SK-N-SH treated with all-trans-retinoic acid at 6 μM for 48 hours (cell line): ENCODE data around the gene APLN.

Experiments
- ATAC-seq: fragments of 200-7000 bp; cut with Tn5 transposase; 3 replicates; pipeline ENCODE4 v1.9.1; 2020; ENCODE audit warnings: mild to moderate bottlenecking, moderate library complexity
- ARNTL ChIP-seq: fragments of 450-650 bp; formaldehyde crosslinking; IDR thresholded peaks from 2 replicates; pipeline ENCODE4 v1.5.0; 2020; ENCODE audit warnings: low read depth, mild to moderate bottlenecking, moderate library complexity, borderline replicate concordance
- BACH2 ChIP-seq: fragments of 250-450 bp; sonication (Bioruptor Pico); IDR thresholded peaks from 2 replicates; pipeline ENCODE4 v1.9.0; 2021; ENCODE audit warnings: mild to moderate bottlenecking, borderline replicate concordance
- CREB5 ChIP-seq: fragments of 250-450 bp; sonication (Bioruptor Pico); IDR thresholded peaks from 2 replicates; pipeline ENCODE4 v1.5.1; 2020; ENCODE audit warnings: low read depth, mild to moderate bottlenecking, moderate library complexity
- CSDC2 ChIP-seq: fragments of 250-450 bp; sonication (Bioruptor Pico); IDR thresholded peaks from 2 replicates; pipeline ENCODE4 v1.5.0; 2020; ENCODE audit warnings: mild to moderate bottlenecking, moderate library complexity
- CSRNP3 ChIP-seq: fragments of 250-450 bp; sonication (Bioruptor Pico); IDR thresholded peaks from 2 replicates; pipeline ENCODE4 v1.5.1; 2021; ENCODE audit warnings: mild to moderate bottlenecking, moderate library complexity
- GLIS3 ChIP-seq: fragments of 250-450 bp; sonication (Bioruptor Pico); IDR thresholded peaks from 2 replicates; pipeline ENCODE4 v1.5.0; 2020; ENCODE audit warnings: mild to moderate bottlenecking, moderate library complexity
- ISL1 ChIP-seq: fragments of 250-450 bp; sonication (Bioruptor Pico); IDR thresholded peaks from 2 replicates; pipeline ENCODE4 v2.1.2; 2022; ENCODE audit warnings: mild to moderate bottlenecking, moderate library complexity
- OSR1 ChIP-seq: fragments of 250-450 bp; sonication (Bioruptor Pico); IDR thresholded peaks from 2 replicates; pipeline ENCODE4 v1.8.0; 2022; ENCODE audit warnings: moderate library complexity, mild to moderate bottlenecking, inconsistent platforms
- PATZ1 ChIP-seq: fragments of 250-450 bp; sonication (Bioruptor Pico); IDR thresholded peaks from 2 replicates; pipeline ENCODE4 v1.8.0; 2020; ENCODE audit warnings: mild to moderate bottlenecking, moderate library complexity, borderline replicate concordance
- POU6F1 ChIP-seq: fragments of 250-450 bp; sonication (Bioruptor Pico); IDR thresholded peaks from 2 replicates; pipeline ENCODE4 v1.8.0; 2021; ENCODE audit warnings: low read depth, mild to moderate bottlenecking, moderate library complexity, borderline replicate concordance
- PPARA ChIP-seq: fragments of 250-450 bp; sonication (Bioruptor Pico); IDR thresholded peaks from 2 replicates; pipeline ENCODE4 v1.5.0; 2020; ENCODE audit warnings: mild to moderate bottlenecking, borderline replicate concordance
- RARB ChIP-seq: fragments of 250-450 bp; sonication (Bioruptor Pico); IDR thresholded peaks from 2 replicates; pipeline ENCODE4 v1.8.0; 2021; ENCODE audit warnings: mild to moderate bottlenecking, moderate library complexity
- SNAI2 ChIP-seq: fragments of 250-450 bp; sonication (Bioruptor Pico); IDR thresholded peaks from 2 replicates; pipeline ENCODE4 v1.5.0; 2020; ENCODE audit warnings: mild to moderate bottlenecking, moderate library complexity
- TCF4 ChIP-seq: fragments of 250-450 bp; sonication (Bioruptor Pico); IDR thresholded peaks from 2 replicates; pipeline ENCODE4 v1.8.0; 2021; ENCODE audit warnings: mild to moderate bottlenecking, moderate library complexity, borderline replicate concordance
- TSHZ2 ChIP-seq: fragments of 250-450 bp; sonication (Bioruptor Pico); IDR thresholded peaks from 2 replicates; pipeline ENCODE4 v1.5.0; 2020; ENCODE audit warnings: mild to moderate bottlenecking, moderate library complexity
- ZC3H10 ChIP-seq: fragments of 250-450 bp; sonication (Bioruptor Pico); IDR thresholded peaks from 2 replicates; pipeline ENCODE4 v1.5.1; 2021; ENCODE audit warnings: mild to moderate bottlenecking, moderate library complexity
- ZFP3 ChIP-seq: fragments of 250-450 bp; sonication (Bioruptor Pico); IDR thresholded peaks from 2 replicates; pipeline ENCODE4 v1.5.0; 2020; ENCODE audit warnings: mild to moderate bottlenecking, moderate library complexity
- ZFP30 ChIP-seq: fragments of 450-650 bp; formaldehyde crosslinking; IDR thresholded peaks from 2 replicates; pipeline ENCODE4 v1.5.0; 2022; ENCODE audit warnings: mild to moderate bottlenecking, moderate library complexity
- ZNF565 ChIP-seq: fragments of 450-650 bp; formaldehyde crosslinking; conservative IDR thresholded peaks from 2 replicates; pipeline ENCODE4 v1.5.0; 2020; ENCODE audit warnings: low read depth, mild to moderate bottlenecking, moderate library complexity
- ZNF70 ChIP-seq: fragments of 450-650 bp; formaldehyde crosslinking; IDR thresholded peaks from 2 replicates; pipeline ENCODE4 v1.5.0; 2020; ENCODE audit warnings: mild to moderate bottlenecking, moderate library complexity
- ZNF8 ChIP-seq: fragments of 450-650 bp; formaldehyde crosslinking; IDR thresholded peaks from 2 replicates; pipeline ENCODE4 v1.5.0; 2020; ENCODE audit warnings: mild to moderate bottlenecking, moderate library complexity

APLN gene

GRCh38 chrX:129658429-129658828, 3.7 kb upstream of the APLN start:
- TF ChIP-seq ZNF70 (CRISPR knock-in tag) (no peak), CREB5 (no peak), ZNF565 (no peak), BACH2 (CRISPR knock-in tag) (no peak), PATZ1 (CRISPR knock-in tag) (no peak), ARNTL (CRISPR knock-in tag) (no peak), OSR1 (CRISPR knock-in tag) (no peak), RARB (CRISPR knock-in tag) (no peak), POU6F1 (CRISPR knock-in tag) (no peak), ZFP30 (CRISPR knock-in tag) (no peak), ZFP3 (CRISPR knock-in tag) (no peak), ISL1 (no peak), TSHZ2 (CRISPR knock-in tag) (no peak), CSDC2 (no peak), SNAI2 (CRISPR knock-in tag) (no peak)
- no peak for ATAC-seq

GRCh38 chrX:129655547-129656249, 942 bp upstream of the APLN start:
- TF ChIP-seq CREB5 (no peak), PPARA (CRISPR knock-in tag) (no peak), RARB (CRISPR knock-in tag) (no peak), ZNF70 (CRISPR knock-in tag) (no peak), CSRNP3 (CRISPR knock-in tag) (no peak), ZFP30 (CRISPR knock-in tag) (no peak), BACH2 (CRISPR knock-in tag) (no peak), CSDC2 (no peak), TCF4 (CRISPR knock-in tag) (no peak), ZC3H10 (CRISPR knock-in tag) (no peak), ZNF8 (CRISPR knock-in tag) (no peak), GLIS3 (CRISPR knock-in tag) (no peak)
- peak; percentile 12; the same call in 1 of the 3 replicates for ATAC-seq
